Measurements from ENCODE around the gene LRCH3.

DNA sequence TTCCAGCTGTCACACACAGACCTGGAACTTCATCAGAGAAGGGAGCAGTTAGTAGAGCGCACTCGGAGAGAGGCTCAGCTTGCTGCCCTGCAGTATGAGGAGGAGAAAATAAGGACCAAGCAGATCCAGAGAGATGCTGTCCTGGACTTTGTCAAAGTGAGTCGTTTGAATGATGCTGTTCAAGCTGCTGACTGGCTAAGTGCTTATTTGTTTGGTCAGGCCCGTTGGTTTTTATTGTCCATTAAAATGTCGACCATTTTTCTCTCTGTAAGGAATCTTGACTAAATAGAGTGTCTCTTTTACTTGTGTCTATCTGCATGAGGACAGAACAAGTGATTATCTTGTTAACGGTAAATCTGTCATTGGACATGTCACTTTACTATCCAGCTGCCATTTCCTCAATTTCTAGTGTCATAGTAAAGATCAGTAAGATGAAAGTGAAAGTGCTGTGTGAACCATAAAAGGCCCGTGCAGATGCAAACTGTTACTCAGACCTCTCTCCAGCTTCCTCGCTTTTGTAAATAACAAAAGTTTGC lies 56.9 kb downstream of the LRCH3 start:
- TF ChIP-seq, protein P1, sequence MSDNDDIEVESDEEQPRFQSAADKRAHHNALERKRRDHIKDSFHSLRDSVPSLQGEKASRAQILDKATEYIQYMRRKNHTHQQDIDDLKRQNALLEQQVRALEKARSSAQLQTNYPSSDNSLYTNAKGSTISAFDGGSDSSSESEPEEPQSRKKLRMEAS (CRISPR knock-in tag; IDR thresholded peaks at IDR 0.05): no peak
- TF ChIP-seq POLR2AphosphoS5 (IDR thresholded peaks at IDR 0.05; ENCODE audit: control insufficient read depth, insufficient read depth, low read depth, low read length) (no peak), CREM (IDR thresholded peaks at IDR 0.05; ENCODE audit: low read depth) (no peak), YY1 (IDR thresholded peaks at IDR 0.05; ENCODE audit: borderline replicate concordance in 1 of 3, control insufficient read depth in 1 of 3, extremely low read depth in 1 of 3, insufficient read depth in 3 of 3, insufficient read length in 1 of 3, insufficient replicate concordance in 2 of 3, low read depth in 1 of 3, low read length in 2 of 3) (no peak), POLR2AphosphoS2 (IDR thresholded peaks at IDR 0.05; ENCODE audit: low read length) (no peak), SMARCA4 (IDR thresholded peaks at IDR 0.05) (no peak), MYC (IDR thresholded peaks at IDR 0.05; ENCODE audit: low read depth, low read length) (no peak), MYC (CRISPR knock-in tag; IDR thresholded peaks at IDR 0.05; ENCODE audit: borderline replicate concordance, low read depth) (no peak), EZH2 (IDR thresholded peaks at IDR 0.05; ENCODE audit: borderline replicate concordance, low read depth, low read length) (no peak)
- TF ChIP-seq, protein P2, sequence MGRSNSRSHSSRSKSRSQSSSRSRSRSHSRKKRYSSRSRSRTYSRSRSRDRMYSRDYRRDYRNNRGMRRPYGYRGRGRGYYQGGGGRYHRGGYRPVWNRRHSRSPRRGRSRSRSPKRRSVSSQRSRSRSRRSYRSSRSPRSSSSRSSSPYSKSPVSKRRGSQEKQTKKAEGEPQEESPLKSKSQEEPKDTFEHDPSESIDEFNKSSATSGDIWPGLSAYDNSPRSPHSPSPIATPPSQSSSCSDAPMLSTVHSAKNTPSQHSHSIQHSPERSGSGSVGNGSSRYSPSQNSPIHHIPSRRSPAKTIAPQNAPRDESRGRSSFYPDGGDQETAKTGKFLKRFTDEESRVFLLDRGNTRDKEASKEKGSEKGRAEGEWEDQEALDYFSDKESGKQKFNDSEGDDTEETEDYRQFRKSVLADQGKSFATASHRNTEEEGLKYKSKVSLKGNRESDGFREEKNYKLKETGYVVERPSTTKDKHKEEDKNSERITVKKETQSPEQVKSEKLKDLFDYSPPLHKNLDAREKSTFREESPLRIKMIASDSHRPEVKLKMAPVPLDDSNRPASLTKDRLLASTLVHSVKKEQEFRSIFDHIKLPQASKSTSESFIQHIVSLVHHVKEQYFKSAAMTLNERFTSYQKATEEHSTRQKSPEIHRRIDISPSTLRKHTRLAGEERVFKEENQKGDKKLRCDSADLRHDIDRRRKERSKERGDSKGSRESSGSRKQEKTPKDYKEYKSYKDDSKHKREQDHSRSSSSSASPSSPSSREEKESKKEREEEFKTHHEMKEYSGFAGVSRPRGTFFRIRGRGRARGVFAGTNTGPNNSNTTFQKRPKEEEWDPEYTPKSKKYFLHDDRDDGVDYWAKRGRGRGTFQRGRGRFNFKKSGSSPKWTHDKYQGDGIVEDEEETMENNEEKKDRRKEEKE (IDR thresholded peaks at IDR 0.05; ENCODE audit: borderline replicate concordance in 1 of 2, control insufficient read depth in 1 of 2, low read depth in 2 of 2, low read length in 1 of 2): no peak
- TF ChIP-seq, protein P3, sequence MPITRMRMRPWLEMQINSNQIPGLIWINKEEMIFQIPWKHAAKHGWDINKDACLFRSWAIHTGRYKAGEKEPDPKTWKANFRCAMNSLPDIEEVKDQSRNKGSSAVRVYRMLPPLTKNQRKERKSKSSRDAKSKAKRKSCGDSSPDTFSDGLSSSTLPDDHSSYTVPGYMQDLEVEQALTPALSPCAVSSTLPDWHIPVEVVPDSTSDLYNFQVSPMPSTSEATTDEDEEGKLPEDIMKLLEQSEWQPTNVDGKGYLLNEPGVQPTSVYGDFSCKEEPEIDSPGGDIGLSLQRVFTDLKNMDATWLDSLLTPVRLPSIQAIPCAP (CRISPR knock-in tag; IDR thresholded peaks at IDR 0.05; ENCODE audit: borderline replicate concordance): no peak
- TF ChIP-seq, protein P4, sequence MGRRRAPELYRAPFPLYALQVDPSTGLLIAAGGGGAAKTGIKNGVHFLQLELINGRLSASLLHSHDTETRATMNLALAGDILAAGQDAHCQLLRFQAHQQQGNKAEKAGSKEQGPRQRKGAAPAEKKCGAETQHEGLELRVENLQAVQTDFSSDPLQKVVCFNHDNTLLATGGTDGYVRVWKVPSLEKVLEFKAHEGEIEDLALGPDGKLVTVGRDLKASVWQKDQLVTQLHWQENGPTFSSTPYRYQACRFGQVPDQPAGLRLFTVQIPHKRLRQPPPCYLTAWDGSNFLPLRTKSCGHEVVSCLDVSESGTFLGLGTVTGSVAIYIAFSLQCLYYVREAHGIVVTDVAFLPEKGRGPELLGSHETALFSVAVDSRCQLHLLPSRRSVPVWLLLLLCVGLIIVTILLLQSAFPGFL (CRISPR knock-in tag; IDR thresholded peaks at IDR 0.05): no peak
- TF ChIP-seq, protein P5, sequence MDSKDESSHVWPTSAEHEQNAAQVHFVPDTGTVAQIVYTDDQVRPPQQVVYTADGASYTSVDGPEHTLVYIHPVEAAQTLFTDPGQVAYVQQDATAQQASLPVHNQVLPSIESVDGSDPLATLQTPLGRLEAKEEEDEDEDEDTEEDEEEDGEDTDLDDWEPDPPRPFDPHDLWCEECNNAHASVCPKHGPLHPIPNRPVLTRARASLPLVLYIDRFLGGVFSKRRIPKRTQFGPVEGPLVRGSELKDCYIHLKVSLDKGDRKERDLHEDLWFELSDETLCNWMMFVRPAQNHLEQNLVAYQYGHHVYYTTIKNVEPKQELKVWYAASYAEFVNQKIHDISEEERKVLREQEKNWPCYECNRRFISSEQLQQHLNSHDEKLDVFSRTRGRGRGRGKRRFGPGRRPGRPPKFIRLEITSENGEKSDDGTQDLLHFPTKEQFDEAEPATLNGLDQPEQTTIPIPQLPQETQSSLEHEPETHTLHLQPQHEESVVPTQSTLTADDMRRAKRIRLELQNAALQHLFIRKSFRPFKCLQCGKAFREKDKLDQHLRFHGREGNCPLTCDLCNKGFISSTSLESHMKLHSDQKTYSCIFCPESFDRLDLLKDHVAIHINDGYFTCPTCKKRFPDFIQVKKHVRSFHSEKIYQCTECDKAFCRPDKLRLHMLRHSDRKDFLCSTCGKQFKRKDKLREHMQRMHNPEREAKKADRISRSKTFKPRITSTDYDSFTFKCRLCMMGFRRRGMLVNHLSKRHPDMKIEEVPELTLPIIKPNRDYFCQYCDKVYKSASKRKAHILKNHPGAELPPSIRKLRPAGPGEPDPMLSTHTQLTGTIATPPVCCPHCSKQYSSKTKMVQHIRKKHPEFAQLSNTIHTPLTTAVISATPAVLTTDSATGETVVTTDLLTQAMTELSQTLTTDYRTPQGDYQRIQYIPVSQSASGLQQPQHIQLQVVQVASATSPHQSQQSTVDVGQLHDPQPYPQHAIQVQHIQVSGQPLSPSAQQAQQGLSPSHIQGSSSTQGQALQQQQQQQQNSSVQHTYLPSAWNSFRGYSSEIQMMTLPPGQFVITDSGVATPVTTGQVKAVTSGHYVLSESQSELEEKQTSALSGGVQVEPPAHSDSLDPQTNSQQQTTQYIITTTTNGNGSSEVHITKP (IDR thresholded peaks at IDR 0.05; ENCODE audit: partially characterized antibody): no peak
- TF ChIP-seq, protein P6, sequence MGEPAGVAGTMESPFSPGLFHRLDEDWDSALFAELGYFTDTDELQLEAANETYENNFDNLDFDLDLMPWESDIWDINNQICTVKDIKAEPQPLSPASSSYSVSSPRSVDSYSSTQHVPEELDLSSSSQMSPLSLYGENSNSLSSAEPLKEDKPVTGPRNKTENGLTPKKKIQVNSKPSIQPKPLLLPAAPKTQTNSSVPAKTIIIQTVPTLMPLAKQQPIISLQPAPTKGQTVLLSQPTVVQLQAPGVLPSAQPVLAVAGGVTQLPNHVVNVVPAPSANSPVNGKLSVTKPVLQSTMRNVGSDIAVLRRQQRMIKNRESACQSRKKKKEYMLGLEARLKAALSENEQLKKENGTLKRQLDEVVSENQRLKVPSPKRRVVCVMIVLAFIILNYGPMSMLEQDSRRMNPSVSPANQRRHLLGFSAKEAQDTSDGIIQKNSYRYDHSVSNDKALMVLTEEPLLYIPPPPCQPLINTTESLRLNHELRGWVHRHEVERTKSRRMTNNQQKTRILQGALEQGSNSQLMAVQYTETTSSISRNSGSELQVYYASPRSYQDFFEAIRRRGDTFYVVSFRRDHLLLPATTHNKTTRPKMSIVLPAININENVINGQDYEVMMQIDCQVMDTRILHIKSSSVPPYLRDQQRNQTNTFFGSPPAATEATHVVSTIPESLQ (CRISPR knock-in tag; IDR thresholded peaks at IDR 0.05): no peak
